Mesothelial cell of epicardium (in vitro differentiated cells): ENCODE measurements around the gene CFAP299. TPM values are rescaled to one million over a fixed set of nuclear protein-coding genes. Genes with fewer than 3 reads are reported as not detected.

ENCODE experiments used
- DNase-seq, 2 experiments: peaks; one replicate each; pipeline ENCODE4 v3.0.0; 2021; ENCODE audit warnings: low spot score in 2 of 2; ENCODE audit not compliant: unreplicated experiment in 2 of 2
- H3K27ac Mint-ChIP-seq: 2 replicates; pipeline ENCODE4 v1.8.0; 2021; ENCODE audit warnings: mixed read lengths
- H3K27me3 Mint-ChIP-seq: 2 replicates; pipeline ENCODE4 v1.8.0; 2021; ENCODE audit warnings: low read depth, mixed read lengths
- H3K36me3 Mint-ChIP-seq: 2 replicates; pipeline ENCODE4 v1.8.0; 2021; ENCODE audit warnings: mixed read lengths
- H3K4me1 Mint-ChIP-seq: 2 replicates; pipeline ENCODE4 v1.8.0; 2021; ENCODE audit warnings: mixed read lengths
- H3K4me3 Mint-ChIP-seq: 2 replicates; pipeline ENCODE4 v1.8.0; 2021; ENCODE audit warnings: mild to moderate bottlenecking, moderate library complexity, mixed read lengths
- H3K9me3 Mint-ChIP-seq: 2 replicates; pipeline ENCODE4 v1.8.0; 2021; ENCODE audit warnings: mixed read lengths
- total RNA-seq: library from RNA; stranded (reverse); gene quantifications from 3 replicates; pipeline ENCODE4 v1.2.1, GENCODE V29; 2021
- TF ChIP-seq, protein P1 (sequence below): fragments of 200-600 bp; sonication (generic); IDR thresholded peaks from one replicate; pipeline ENCODE4 v1.5.0; 2021; ENCODE audit warnings: antibody characterized with exemption; ENCODE audit not compliant: unreplicated experiment

Gene CFAP299
- total RNA-seq, 1 donor from 2014 or later = 0.22 TPM

DNA sequence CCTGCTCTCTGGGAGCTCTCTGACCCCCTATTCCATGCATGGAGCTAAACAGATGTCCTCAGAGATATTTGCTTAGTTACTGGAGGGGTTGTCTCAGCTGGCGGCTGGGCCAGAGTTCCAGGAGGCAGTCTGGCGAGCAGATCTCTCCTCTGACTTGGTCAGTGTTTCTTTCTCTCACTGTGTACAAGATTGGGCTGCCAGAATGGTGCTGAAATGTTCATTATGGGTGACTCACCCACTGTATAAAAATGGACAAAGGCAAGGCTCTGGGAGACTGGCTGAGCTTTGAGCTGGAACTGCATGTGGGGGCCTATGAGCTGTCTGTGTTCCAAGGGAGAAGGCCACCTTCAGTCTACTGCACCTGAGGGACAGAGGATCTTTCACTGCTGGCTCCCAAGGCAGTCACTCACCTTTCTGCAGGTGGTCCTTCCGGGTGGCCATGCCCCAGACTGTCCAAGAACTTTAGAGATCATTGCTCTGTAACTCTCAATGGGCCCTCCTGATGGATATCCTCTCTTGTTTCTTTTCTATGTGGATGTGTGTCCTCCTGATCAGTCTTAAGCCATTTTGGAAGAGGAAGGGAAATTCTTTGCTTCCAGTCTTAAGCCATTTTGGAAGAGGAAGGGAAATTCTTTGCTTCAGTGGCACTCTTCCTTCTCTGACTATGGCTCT lies 88.2 kb downstream of the CFAP299 start:
- H3K4me3 Mint-ChIP-seq = no peak overlapping the region
- peaks cover 8% of the 10 kb centered on the region for H3K4me1 Mint-ChIP-seq
- no peaks in the 10 kb centered on the region for H3K36me3 Mint-ChIP-seq
- H3K27me3 Mint-ChIP-seq = no peaks in the 10 kb centered on the region
- DNase-seq = no peak
- no peaks in the 10 kb centered on the region for H3K9me3 Mint-ChIP-seq
- H3K27ac Mint-ChIP-seq = no peak overlapping the region
- TF ChIP-seq, protein P1, sequence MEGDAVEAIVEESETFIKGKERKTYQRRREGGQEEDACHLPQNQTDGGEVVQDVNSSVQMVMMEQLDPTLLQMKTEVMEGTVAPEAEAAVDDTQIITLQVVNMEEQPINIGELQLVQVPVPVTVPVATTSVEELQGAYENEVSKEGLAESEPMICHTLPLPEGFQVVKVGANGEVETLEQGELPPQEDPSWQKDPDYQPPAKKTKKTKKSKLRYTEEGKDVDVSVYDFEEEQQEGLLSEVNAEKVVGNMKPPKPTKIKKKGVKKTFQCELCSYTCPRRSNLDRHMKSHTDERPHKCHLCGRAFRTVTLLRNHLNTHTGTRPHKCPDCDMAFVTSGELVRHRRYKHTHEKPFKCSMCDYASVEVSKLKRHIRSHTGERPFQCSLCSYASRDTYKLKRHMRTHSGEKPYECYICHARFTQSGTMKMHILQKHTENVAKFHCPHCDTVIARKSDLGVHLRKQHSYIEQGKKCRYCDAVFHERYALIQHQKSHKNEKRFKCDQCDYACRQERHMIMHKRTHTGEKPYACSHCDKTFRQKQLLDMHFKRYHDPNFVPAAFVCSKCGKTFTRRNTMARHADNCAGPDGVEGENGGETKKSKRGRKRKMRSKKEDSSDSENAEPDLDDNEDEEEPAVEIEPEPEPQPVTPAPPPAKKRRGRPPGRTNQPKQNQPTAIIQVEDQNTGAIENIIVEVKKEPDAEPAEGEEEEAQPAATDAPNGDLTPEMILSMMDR = no peak

DNA sequence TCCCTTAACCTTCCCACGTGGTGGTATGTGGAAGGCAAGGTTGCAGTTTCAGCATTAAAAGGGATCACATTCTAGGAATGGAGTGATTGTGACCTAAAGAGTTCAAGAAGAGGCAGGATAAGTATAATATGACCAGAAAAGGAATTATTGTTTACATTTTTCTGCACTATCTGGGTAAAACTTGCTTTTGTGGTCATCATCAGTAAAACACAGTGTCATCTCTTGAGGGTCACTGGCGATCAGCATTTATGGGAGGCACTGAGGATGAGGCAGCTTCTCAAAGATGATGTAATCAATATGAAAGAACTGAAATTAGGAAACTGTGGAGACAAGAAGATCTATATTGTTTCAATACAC lies 88.7 kb downstream of the CFAP299 start:
- H3K4me3 Mint-ChIP-seq = no peak overlapping the region
- H3K4me1 Mint-ChIP-seq = peaks cover 8% of the 10 kb centered on the region
- no peak for DNase-seq
- H3K9me3 Mint-ChIP-seq = no peaks in the 10 kb centered on the region
- no peaks in the 10 kb centered on the region for H3K36me3 Mint-ChIP-seq
- H3K27me3 Mint-ChIP-seq = no peaks in the 10 kb centered on the region
- no peak overlapping the region for H3K27ac Mint-ChIP-seq
- TF ChIP-seq, protein P1 = no peak

DNA sequence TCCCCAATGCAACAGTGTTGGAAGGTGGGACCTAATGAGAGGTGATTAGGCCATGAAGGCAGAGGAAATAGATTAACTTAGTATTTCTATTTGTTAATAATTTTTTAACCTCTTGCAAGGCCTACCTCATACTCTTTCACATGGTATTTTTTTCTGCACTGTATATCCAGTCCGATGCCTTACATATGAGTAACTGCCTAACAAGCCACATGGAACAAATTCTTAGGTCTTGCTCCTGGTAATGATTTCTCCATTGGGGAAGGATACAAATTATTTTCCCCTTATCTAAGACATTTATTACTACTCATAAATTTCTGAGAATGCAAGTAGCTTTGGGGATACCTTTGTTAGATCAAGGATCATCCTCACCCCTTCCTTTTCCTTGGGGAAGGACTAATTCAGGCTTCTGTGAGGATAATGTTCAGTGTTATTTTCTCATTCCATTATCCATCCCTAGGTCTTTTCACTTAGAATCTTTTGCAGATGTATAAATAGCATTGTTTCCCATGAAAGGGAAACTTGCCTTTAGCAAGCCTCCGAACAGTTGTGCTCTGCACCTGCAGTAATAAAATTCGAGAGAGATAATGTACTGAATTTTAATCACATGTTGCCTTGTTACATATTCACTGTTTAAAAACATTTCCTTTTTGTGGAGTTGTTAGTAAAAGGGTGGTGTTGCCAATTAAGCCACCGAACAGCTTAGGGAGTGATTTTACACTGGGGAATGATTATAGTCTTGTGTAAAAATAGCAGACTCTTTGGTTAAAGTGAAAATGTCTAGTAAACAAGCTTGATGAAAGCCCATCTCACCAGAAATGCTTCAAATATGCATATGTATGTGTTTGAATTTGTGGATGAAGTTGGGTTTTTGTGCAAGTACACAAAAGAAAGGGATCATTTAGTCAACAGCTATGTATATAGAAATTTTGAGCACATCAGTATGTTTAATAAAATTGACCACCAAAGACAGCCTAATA lies 89.9 kb downstream of the CFAP299 start:
- Mint-ChIP-seq H3K27ac (no peak overlapping the region), H3K4me1 (peaks cover 7% of the 10 kb centered on the region), H3K36me3 (no peaks in the 10 kb centered on the region), H3K27me3 (no peaks in the 10 kb centered on the region), H3K9me3 (no peaks in the 10 kb centered on the region), H3K4me3 (no peak overlapping the region)
- no peak for DNase-seq
- TF ChIP-seq, protein P1 = no peak

GRCh38 chr4:80431203-80431965 lies 95.9 kb downstream of the CFAP299 start:
- no peak for DNase-seq
- no peak overlapping the region for H3K27ac Mint-ChIP-seq
- H3K4me1 Mint-ChIP-seq = no peaks in the 10 kb centered on the region
- no peak overlapping the region for H3K4me3 Mint-ChIP-seq
- no peaks in the 10 kb centered on the region for H3K27me3 Mint-ChIP-seq
- H3K36me3 Mint-ChIP-seq = no peaks in the 10 kb centered on the region
- TF ChIP-seq, protein P1 = no peak
- no peaks in the 10 kb centered on the region for H3K9me3 Mint-ChIP-seq

- no peak overlapping the region for H3K27ac Mint-ChIP-seq
- no peak for DNase-seq
- no peaks in the 10 kb centered on the region for H3K27me3 Mint-ChIP-seq
- TF ChIP-seq, protein P1 = no peak
- H3K9me3 Mint-ChIP-seq = no peaks in the 10 kb centered on the region
- no peak overlapping the region for H3K4me3 Mint-ChIP-seq
- H3K36me3 Mint-ChIP-seq = no peaks in the 10 kb centered on the region
- H3K4me1 Mint-ChIP-seq = no peaks in the 10 kb centered on the region
Measured at GRCh38 chr4:80434238-80434637, 98.7 kb downstream of the CFAP299 start.
